Spleen (tissue), 11 donors: Measurements from ENCODE around the gene ZNF70. TPM values are rescaled to one million over a fixed set of nuclear protein-coding genes. Genes with fewer than 3 reads are reported as not detected.

ENCODE experiments used
- DNase-seq: peaks from one replicate; pipeline ENCODE4 v3.0.0-alpha.2; 2020
- H3K27ac ChIP-seq, 8 donors: fragments of 200-600 bp; sonication (generic) in 7 of 8; 1 replicate in 4 of 8; 2 replicates in 4 of 8; pipeline versions ENCODE4 v1.5.0 to v1.8.0; 2016 to 2021; ENCODE audit warnings: inconsistent platforms in 4 of 8, mild to moderate bottlenecking in 4 of 8, moderate library complexity in 1 of 8
- H3K27me3 ChIP-seq, 7 donors: fragments of 200-600 bp; sonication (generic) in 6 of 7; replicated peaks in 1 of 7; 1 replicate in 4 of 7; 2 replicates in 3 of 7; pipeline versions ENCODE4 v1.5.0 to v1.8.0; 2016 to 2021; ENCODE audit warnings: inconsistent platforms in 3 of 7, mild to moderate bottlenecking in 1 of 7
- H3K36me3 ChIP-seq, 6 donors: fragments of 200-600 bp; sonication (generic) in 5 of 6; 1 replicate in 4 of 6; 2 replicates in 2 of 6; pipeline versions ENCODE4 v1.5.0 to v1.8.0; 2016 to 2021; ENCODE audit warnings: inconsistent platforms in 2 of 6
- H3K4me1 ChIP-seq, 6 donors: fragments of 200-600 bp; sonication (generic) in 5 of 6; 1 replicate in 3 of 6; 2 replicates in 3 of 6; pipeline versions ENCODE4 v1.5.0 to v1.8.0; 2016 to 2021; ENCODE audit warnings: inconsistent platforms in 3 of 6
- H3K4me3 ChIP-seq, 8 donors: fragments of 200-600 bp; sonication (generic) in 7 of 8; 1 replicate in 4 of 8; 2 replicates in 4 of 8; pipeline versions ENCODE4 v1.5.0 to v1.8.0; 2016 to 2021; ENCODE audit warnings: inconsistent platforms in 4 of 8, mild to moderate bottlenecking in 4 of 8, moderate library complexity in 2 of 8
- H3K9me3 ChIP-seq, 8 donors: fragments of 200-600 bp; sonication (generic) in 7 of 8; 1 replicate in 4 of 8; 2 replicates in 4 of 8; pipeline versions ENCODE4 v1.5.0 to v1.8.0; 2016 to 2021; ENCODE audit warnings: inconsistent platforms in 4 of 8
- CTCF ChIP-seq, 11 experiments: fragments of 200-600 bp in 7 of 11; fragments of 450-650 bp in 4 of 11; sonication (generic) in 4 of 11; IDR thresholded peaks in 8 of 11; conservative IDR thresholded peaks in 3 of 11; 1 replicate in 7 of 11; 2 replicates in 4 of 11; pipeline versions ENCODE4 v1.4.0 to v1.8.0; 2016 to 2021; ENCODE audit warnings: antibody characterized with exemption in 11 of 11, inconsistent platforms in 4 of 11, mild to moderate bottlenecking in 1 of 11
- POLR2A ChIP-seq, 3 donors: fragments of 450-650 bp; IDR thresholded peaks; one replicate each; pipeline ENCODE4 v1.5.1; 2017; ENCODE audit warnings: antibody characterized with exemption in 3 of 3, mild to moderate bottlenecking in 1 of 3
- POLR2AphosphoS5 ChIP-seq, 3 donors: sonication (generic); formaldehyde crosslinking; IDR thresholded peaks; one replicate each; pipeline ENCODE4 v1.5.1; 2017; ENCODE audit warnings: antibody characterized with exemption in 3 of 3
- WGBS, 5 donors: extraction: QIAGEN DNeasy Blood & Tissue Kit in 3 of 5; methylation state at CpG; one replicate each; pipeline versions ENCODE4 v1.1.5 to v1.1.7; 2013 to 2018; 5-methylcytosine and 5-hydroxymethylcytosine counted together
- intact Hi-C: fragments of 100-400 bp; cut with DNase I; formaldehyde crosslinking; loops from one replicate; pipeline ENCODE4 v1.15.0; 2023; ENCODE audit warnings: low total_unique reads
- polyA plus RNA-seq, 3 donors: library from polyadenylated mRNA; stranded (reverse); fragments of 200-250 nt; gene quantifications; one replicate each; pipeline ENCODE4 v1.2.1, GENCODE V29; 2013
- total RNA-seq, 7 donors: library from RNA; depleted of rRNA in 3 of 7; stranded (reverse); fragments of >200 nt in 3 of 7; fragmentation: NEBNext Ultra II Directional in 4 of 7; extraction: Animal tissue kit (Norgen Biotek cat#: 25700) in 4 of 7; gene quantifications; one replicate each; pipeline versions ENCODE4 v1.1.0 to v1.2.1, GENCODE V29; 2016 to 2021
- donor health status: healthy with polysubstance abuse.
- donor health status: DM: no; HTN: no; CAD: no; lungs with moderate emphysema.
- donor health status: DM: no; HTN: no; CAD: no.
- donor health status: Bipolar disorder and iron deficiency.
- donor health status: healthy.
- donor health status: DM: no; HTN: no; CAD: no.
- donor health status: DM: yes; HTN: yes; CAD: no.

The ZNF70 gene
- total and polyA plus RNA-seq, 10 donors = 0.55 to 7.4 (median 5.6) TPM

- TF ChIP-seq CTCF (IDR thresholded peaks at IDR 0.05 in 8 of 11, conservative IDR thresholded peaks at IDR 0.05 in 3 of 11) (no peak), POLR2AphosphoS5 (IDR thresholded peaks at IDR 0.05) (no peak), POLR2A (IDR thresholded peaks at IDR 0.05) (no peak)
- H3K4me3 ChIP-seq = no peak overlapping the region
- H3K4me1 ChIP-seq = peaks cover 19 to 62% (median 28%) of the 10 kb centered on the region in 6 donors
- intact Hi-C loops = no loop called here
- no peaks in the 10 kb centered on the region for H3K9me3 ChIP-seq
- 78 to 94% (median 88%) methylated on average over 6 of the region's 6 CpGs for WGBS, 5 donors
- no peaks in the 10 kb centered on the region for H3K27me3 ChIP-seq
- peaks cover 0 to 8% (median 0%) of the 10 kb centered on the region in 6 donors for H3K36me3 ChIP-seq
- no peak overlapping the region for H3K27ac ChIP-seq
- no peak for DNase-seq
Observed at GRCh38 chr22:23760056-23760455, 9.1 kb upstream of the ZNF70 start.

- no peak overlapping the region for H3K4me3 ChIP-seq
- peaks cover 17 to 62% (median 30%) of the 10 kb centered on the region in 6 donors for H3K4me1 ChIP-seq
- H3K27ac ChIP-seq = no peak overlapping the region
- TF ChIP-seq CTCF (IDR thresholded peaks at IDR 0.05 in 8 of 11, conservative IDR thresholded peaks at IDR 0.05 in 3 of 11) = no peak
- no peak for TF ChIP-seq POLR2AphosphoS5 (IDR thresholded peaks at IDR 0.05)
- TF ChIP-seq POLR2A (IDR thresholded peaks at IDR 0.05) = no peak
- no peak for DNase-seq
- no peaks in the 10 kb centered on the region for H3K9me3 ChIP-seq
- H3K27me3 ChIP-seq = no peaks in the 10 kb centered on the region
- 87 to 93% (median 89%) methylated on average over 4 of the region's 4 CpGs for WGBS, 5 donors
- peaks cover 0 to 3% (median 0%) of the 10 kb centered on the region in 6 donors for H3K36me3 ChIP-seq
- intact Hi-C loops = no loop called here
Observed at GRCh38 chr22:23759566-23759965, 8.7 kb upstream of the ZNF70 start.

GRCh38 chr22:23756891-23757290 is 6.0 kb upstream of the ZNF70 start:
- H3K9me3 ChIP-seq = no peaks in the 10 kb centered on the region
- H3K36me3 ChIP-seq = no peaks in the 10 kb centered on the region
- H3K4me1 ChIP-seq = peaks cover 0 to 61% (median 17%) of the 10 kb centered on the region in 6 donors
- H3K27me3 ChIP-seq = no peaks in the 10 kb centered on the region
- TF ChIP-seq POLR2AphosphoS5 (IDR thresholded peaks at IDR 0.05) = no peak
- no peak for TF ChIP-seq CTCF (IDR thresholded peaks at IDR 0.05 in 8 of 11, conservative IDR thresholded peaks at IDR 0.05 in 3 of 11)
- no peak for TF ChIP-seq POLR2A (IDR thresholded peaks at IDR 0.05)
- no peak overlapping the region for H3K27ac ChIP-seq
- DNase-seq = no peak
- 28 to 46% (median 30%) methylated on average over 3 to 4 of the region's 4 CpGs for WGBS, 5 donors
- intact Hi-C loops = no loop called here
- no peak overlapping the region for H3K4me3 ChIP-seq

GRCh38 chr22:23755711-23756110 is 4.8 kb upstream of the ZNF70 start:
- no peak for DNase-seq
- H3K9me3 ChIP-seq = no peaks in the 10 kb centered on the region
- peaks cover 0 to 59% (median 24%) of the 10 kb centered on the region in 6 donors for H3K4me1 ChIP-seq
- no peak overlapping the region for H3K27ac ChIP-seq
- H3K36me3 ChIP-seq = no peaks in the 10 kb centered on the region
- 63 to 89% (median 73%) methylated on average over 5 to 8 of the region's 8 CpGs for WGBS, 5 donors
- H3K27me3 ChIP-seq = no peaks in the 10 kb centered on the region
- intact Hi-C loops = no loop called here
- H3K4me3 ChIP-seq = no peak overlapping the region
- no peak for TF ChIP-seq POLR2AphosphoS5 (IDR thresholded peaks at IDR 0.05)
- no peak for TF ChIP-seq POLR2A (IDR thresholded peaks at IDR 0.05)
- no peak for TF ChIP-seq CTCF (IDR thresholded peaks at IDR 0.05 in 8 of 11, conservative IDR thresholded peaks at IDR 0.05 in 3 of 11)
